Kidney (tissue), 14 donors: Measurements from ENCODE around the gene RPS21. TPM values are rescaled to one million over a fixed set of nuclear protein-coding genes. Genes with fewer than 3 reads are reported as not detected.

Source experiments
- DNase-seq, 5 donors: peaks; one replicate each; pipeline ENCODE4 v3.0.0-alpha.2; 2013 to 2020
- FAIRE-seq: peaks from 2 replicates; lab custom pipeline; 2012; peaks lifted over from hg19 to GRCh38; lab: Jason Lieb, UNC
- H3K27ac ChIP-seq, 2 donors: one replicate each; pipeline ENCODE4 v1.7.0; 2013; ENCODE audit warnings: low read depth in 2 of 2, low read length in 2 of 2, inconsistent platforms in 1 of 2
- H3K27me3 ChIP-seq: one replicate; pipeline ENCODE4 v1.7.1; 2013; ENCODE audit warnings: low read length, inconsistent platforms; ENCODE audit not compliant: control insufficient read depth, insufficient read depth
- H3K36me3 ChIP-seq, 3 donors: one replicate each; pipeline versions ENCODE4 v1.7.0 to v1.7.1; 2013; ENCODE audit warnings: low read length in 3 of 3, control low read depth in 1 of 3, inconsistent platforms in 1 of 3; ENCODE audit not compliant: insufficient read depth in 3 of 3, control insufficient read depth in 2 of 3
- H3K4me1 ChIP-seq, 3 donors: one replicate each; pipeline versions ENCODE4 v1.7.0 to v1.7.1; 2013; ENCODE audit warnings: low read length in 3 of 3, inconsistent platforms in 1 of 3, low read depth in 1 of 3; ENCODE audit not compliant: control insufficient read depth in 2 of 3, insufficient read depth in 2 of 3
- H3K4me3 ChIP-seq, 3 donors: one replicate each; pipeline versions ENCODE4 v1.7.0 to v1.8.1; 2013; ENCODE audit warnings: low read length in 3 of 3, control low read depth in 1 of 3, inconsistent platforms in 1 of 3
- H3K9ac ChIP-seq, 3 donors: one replicate each; pipeline versions ENCODE4 v1.7.0 to v1.7.1; 2013; ENCODE audit warnings: low read length in 3 of 3, control low read depth in 1 of 3, inconsistent platforms in 1 of 3
- H3K9me3 ChIP-seq, 3 donors: one replicate each; pipeline versions ENCODE4 v1.7.0 to v1.7.1; 2013; ENCODE audit warnings: low read length in 3 of 3, control low read depth in 1 of 3, inconsistent platforms in 1 of 3; ENCODE audit not compliant: control insufficient read depth in 2 of 3, insufficient read depth in 1 of 3
- intact Hi-C: fragments of 100-400 bp; cut with DNase I; formaldehyde crosslinking; loops from one replicate; pipeline ENCODE4 v1.11.1; 2022
- polyA plus RNA-seq: library from polyadenylated mRNA; stranded (reverse); fragments of 350-450 nt; fragmentation: Illumina TruSeq; extraction: RNeasy Lipid Tissue Mini Kit (QIAGEN cat#74804); gene quantifications from one replicate; pipeline ENCODE4 v1.2.3, GENCODE V29; 2014; ENCODE audit warnings: low read depth, low replicate concordance; ENCODE audit not compliant: insufficient read depth
- total RNA-seq: library from RNA; stranded (reverse); fragmentation: NEBNext Ultra II Directional; extraction: Animal tissue kit (Norgen Biotek cat#: 25700); gene quantifications from one replicate; pipeline ENCODE4 v1.2.1, GENCODE V29; 2021
- TF ChIP-seq, protein P1 (sequence below): IDR thresholded peaks from 3 replicates; pipeline ENCODE4 v1.5.1; 2012; ENCODE audit warnings: mild to moderate bottlenecking, moderate library complexity, borderline replicate concordance; ENCODE audit not compliant: insufficient read depth; ENCODE audit errors: extremely low read depth
- donor health status: control.
- donor health status: control.
- donor health status: control.
- donor health status: control.
- donor health status: control.
- donor health status: DM: yes; HTN: yes; CAD: no.
- donor health status: Normal renal cell carcinoma (clear cell type).

Gene RPS21
- total and polyA plus RNA-seq, 2 donors from 2014 or later, result 1,221 to 2,336 TPM

DNA sequence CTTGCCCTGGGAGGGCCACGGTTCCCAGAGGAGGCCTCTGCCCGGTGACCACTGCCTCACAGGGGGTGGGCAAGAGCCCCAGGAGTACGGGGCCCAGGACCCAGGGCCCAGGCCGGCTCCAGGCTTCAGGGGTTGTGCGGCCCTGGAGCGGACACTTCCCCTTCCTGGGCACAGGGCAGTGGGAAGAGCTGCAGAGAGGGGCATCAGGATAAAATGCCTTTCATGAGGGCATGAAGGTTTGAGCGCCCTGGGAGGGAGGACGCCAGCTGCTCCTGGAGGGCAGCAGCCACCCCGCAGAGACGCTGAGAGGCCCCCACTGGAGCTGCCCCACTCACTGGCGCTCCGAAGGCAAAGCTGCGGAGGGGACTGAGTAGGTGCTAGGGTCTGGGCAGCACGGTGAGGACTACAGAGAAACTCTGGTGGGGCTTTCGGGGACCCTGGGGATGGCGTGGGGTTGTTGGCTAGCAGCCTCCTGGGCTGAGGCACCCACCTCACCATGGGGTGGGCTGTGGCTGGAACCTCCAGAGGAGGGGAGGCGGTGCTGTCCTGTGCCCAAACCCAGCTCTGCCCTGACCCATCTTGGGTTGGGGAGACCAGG is 30.2 kb upstream of the RPS21 start:
- TF ChIP-seq, protein P1, sequence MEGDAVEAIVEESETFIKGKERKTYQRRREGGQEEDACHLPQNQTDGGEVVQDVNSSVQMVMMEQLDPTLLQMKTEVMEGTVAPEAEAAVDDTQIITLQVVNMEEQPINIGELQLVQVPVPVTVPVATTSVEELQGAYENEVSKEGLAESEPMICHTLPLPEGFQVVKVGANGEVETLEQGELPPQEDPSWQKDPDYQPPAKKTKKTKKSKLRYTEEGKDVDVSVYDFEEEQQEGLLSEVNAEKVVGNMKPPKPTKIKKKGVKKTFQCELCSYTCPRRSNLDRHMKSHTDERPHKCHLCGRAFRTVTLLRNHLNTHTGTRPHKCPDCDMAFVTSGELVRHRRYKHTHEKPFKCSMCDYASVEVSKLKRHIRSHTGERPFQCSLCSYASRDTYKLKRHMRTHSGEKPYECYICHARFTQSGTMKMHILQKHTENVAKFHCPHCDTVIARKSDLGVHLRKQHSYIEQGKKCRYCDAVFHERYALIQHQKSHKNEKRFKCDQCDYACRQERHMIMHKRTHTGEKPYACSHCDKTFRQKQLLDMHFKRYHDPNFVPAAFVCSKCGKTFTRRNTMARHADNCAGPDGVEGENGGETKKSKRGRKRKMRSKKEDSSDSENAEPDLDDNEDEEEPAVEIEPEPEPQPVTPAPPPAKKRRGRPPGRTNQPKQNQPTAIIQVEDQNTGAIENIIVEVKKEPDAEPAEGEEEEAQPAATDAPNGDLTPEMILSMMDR, result no peak
- peak overlapping the region; percentile 76 to 89 for H3K27ac ChIP-seq
- H3K36me3 ChIP-seq, result no peaks in the 10 kb centered on the region
- peak overlapping the region in 1 of 3 donors; percentile 61 for H3K9ac ChIP-seq
- intact Hi-C loops, result no loop called here
- no peaks in the 10 kb centered on the region for H3K9me3 ChIP-seq
- H3K4me3 ChIP-seq, result peak overlapping the region in 1 of 3 donors; percentile 29
- FAIRE-seq (no peak), DNase-seq (peak in 2 of 5 donors; percentile 53 to 85)
- H3K27me3 ChIP-seq, result no peaks in the 10 kb centered on the region
- H3K4me1 ChIP-seq, result peaks cover 0 to 68% (median 51%) of the 10 kb centered on the region in 3 donors

DNA sequence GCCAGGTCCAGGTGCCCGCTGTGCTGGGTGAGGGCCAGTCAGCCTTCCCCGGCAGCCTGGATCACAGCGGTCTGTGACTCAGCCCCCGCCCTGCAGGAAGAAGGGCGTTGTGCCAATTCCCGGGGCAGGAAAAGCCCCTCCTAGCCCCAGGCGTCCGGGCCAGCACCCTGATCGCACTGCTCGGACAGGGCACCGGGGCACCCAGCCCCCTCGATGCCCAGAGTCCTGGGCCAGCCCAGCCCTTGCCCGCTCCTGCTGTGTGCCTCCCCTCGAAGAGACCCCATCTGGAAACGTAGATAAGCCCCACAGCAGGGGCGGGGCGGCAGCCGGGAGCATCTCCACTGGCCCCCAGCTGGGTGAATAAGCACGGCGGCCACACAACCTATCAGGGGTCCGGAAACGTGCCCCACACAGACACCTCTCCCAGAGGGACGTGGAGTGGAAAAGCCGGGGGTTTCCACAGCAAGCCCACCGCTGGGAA is 29.7 kb upstream of the RPS21 start:
- DNase-seq (peak in 2 of 5 donors; percentile 54 to 94), FAIRE-seq (no peak)
- intact Hi-C loops, result no loop called here
- Histone ChIP-seq H3K9ac (peak overlapping the region in 2 of 3 donors; percentile 22 to 61), H3K27ac (peak overlapping the region; percentile 89 to 91), H3K36me3 (no peaks in the 10 kb centered on the region), H3K27me3 (no peaks in the 10 kb centered on the region), H3K4me1 (peaks cover 0 to 73% (median 51%) of the 10 kb centered on the region in 3 donors), H3K4me3 (no peak overlapping the region), H3K9me3 (no peaks in the 10 kb centered on the region)
- TF ChIP-seq, protein P1, result no peak

DNA sequence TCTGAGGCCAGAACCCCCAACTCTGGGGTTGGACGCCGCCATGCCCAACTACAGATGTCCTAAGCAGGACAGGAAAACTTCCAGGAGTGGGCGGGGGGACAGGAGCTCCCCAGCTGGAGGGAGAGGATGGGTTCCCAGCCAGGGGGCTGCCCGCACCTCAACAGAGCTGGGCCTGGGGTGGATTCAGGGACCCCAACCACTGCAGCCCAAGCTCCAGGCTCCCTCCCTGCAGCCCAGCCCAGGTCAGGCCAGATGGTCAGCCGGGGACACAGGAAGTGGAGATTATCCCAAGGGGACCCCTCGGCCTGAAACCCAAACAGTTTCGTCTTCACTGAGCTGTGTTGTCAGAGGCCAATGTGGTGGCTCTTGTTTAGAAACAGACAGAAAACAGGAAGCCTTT is 29.2 kb upstream of the RPS21 start:
- DNase-seq, result peak in 1 of 5 donors; percentile 73

More for the DNA sequence above, 29.2 kb upstream of the RPS21 start:
- H3K36me3 ChIP-seq, result no peaks in the 10 kb centered on the region
- no peaks in the 10 kb centered on the region for H3K27me3 ChIP-seq
- H3K9me3 ChIP-seq, result no peaks in the 10 kb centered on the region
- H3K4me3 ChIP-seq, result no peak overlapping the region
- intact Hi-C loops, result no loop called here
- peak overlapping the region in 2 of 3 donors; percentile 22 to 55 for H3K9ac ChIP-seq
- peak overlapping the region; percentile 89 to 91 for H3K27ac ChIP-seq
- TF ChIP-seq, protein P1, result no peak
- no peak for FAIRE-seq
- peaks cover 0 to 77% (median 51%) of the 10 kb centered on the region in 3 donors for H3K4me1 ChIP-seq
